ENCODE data around the gene CCDC197.

The CCDC197 gene

GRCh38 chr14:94001501-94002396 is 4.6 kb downstream of the CCDC197 start:
- peak; percentile 83 for DNase-seq

- DNase-seq = no peak
These were observed 6.3 kb downstream of the CCDC197 start for GRCh38 chr14:94003397-94003796.

- DNase-seq = no peak
These were observed 6.9 kb downstream of the CCDC197 start for GRCh38 chr14:94004015-94004414.

- no peak for DNase-seq
These were observed 8.4 kb downstream of the CCDC197 start for GRCh38 chr14:94005324-94006073.

GRCh38 chr14:94008234-94008633 is 11.1 kb downstream of the CCDC197 start:
- DNase-seq = no peak

GRCh38 chr14:94009767-94010166 is 12.7 kb downstream of the CCDC197 start:
- no peak for DNase-seq

GRCh38 chr14:94010625-94011024 is 13.5 kb downstream of the CCDC197 start:
- DNase-seq = no peak

- peak; percentile 44 for DNase-seq
These were observed 14.7 kb downstream of the CCDC197 start for GRCh38 chr14:94011795-94012194.

GRCh38 chr14:94014382-94014781 is 17.3 kb downstream of the CCDC197 start:
- no peak for DNase-seq

- no peak for DNase-seq
These were observed 18.1 kb downstream of the CCDC197 start for GRCh38 chr14:94015223-94015622.

- no peak for DNase-seq
These were observed 19.4 kb downstream of the CCDC197 start for GRCh38 chr14:94016446-94016976.

GRCh38 chr14:94018308-94018707 is 21.2 kb downstream of the CCDC197 start:
- no peak for DNase-seq

GRCh38 chr14:94019329-94019728 is 22.2 kb downstream of the CCDC197 start:
- no peak for DNase-seq

- DNase-seq = no peak
These were observed 23.2 kb downstream of the CCDC197 start for GRCh38 chr14:94020267-94020666.

GRCh38 chr14:94021001-94021400 is 23.9 kb downstream of the CCDC197 start:
- no peak for DNase-seq

GRCh38 chr14:94021416-94022157 is 24.5 kb downstream of the CCDC197 start:
- no peak for DNase-seq

- no peak for DNase-seq
These were observed 25.7 kb downstream of the CCDC197 start for GRCh38 chr14:94022532-94023411.

GRCh38 chr14:94024549-94024948 is 27.4 kb downstream of the CCDC197 start:
- no peak for DNase-seq

- no peak for DNase-seq
These were observed 28.6 kb downstream of the CCDC197 start for GRCh38 chr14:94025720-94026119.

GRCh38 chr14:94026173-94026888 is 29.2 kb downstream of the CCDC197 start, which contains the start of gene OTUB2:
Gene OTUB2, plus strand, starts transcription at chr14:94026340. Its CDS starts 198 bp downstream, at chr14:94026538.
- peak; percentile 98 for DNase-seq

GRCh38 chr14:94026889-94027469 is 29.9 kb downstream of the CCDC197 start:
- DNase-seq = no peak

All from COR-L47 (cell line).